ENCODE measurements around the gene IMMP2L.

IMMP2L gene

GRCh38 chr7:111238886-111239285 lies 323.4 kb downstream of the IMMP2L start:
- H3K27me3 Mint-ChIP-seq, result no peaks in the 10 kb centered on the region

GRCh38 chr7:111235709-111236108 lies 326.6 kb downstream of the IMMP2L start:
- Mint-ChIP-seq H3K27ac (no peak overlapping the region), H3K27me3 (no peaks in the 10 kb centered on the region), H3K9me3 (no peaks in the 10 kb centered on the region), H3K4me3 (no peak overlapping the region), H3K4me1 (peaks cover 25% of the 10 kb centered on the region)
- ATAC-seq (no peak), DNase-seq (no peak)

More at GRCh38 chr7:111238886-111239285, 323.4 kb downstream of the IMMP2L start:
- DNase-seq (no peak), ATAC-seq (no peak)
- Mint-ChIP-seq H3K4me3 (no peak overlapping the region), H3K4me1 (peaks cover 16% of the 10 kb centered on the region), H3K9me3 (no peaks in the 10 kb centered on the region), H3K27ac (no peak overlapping the region)

GRCh38 chr7:111232249-111233084 lies 329.8 kb downstream of the IMMP2L start:
- ATAC-seq (peak; percentile 95), DNase-seq (no peak)
- Mint-ChIP-seq H3K4me1 (peaks cover 19% of the 10 kb centered on the region), H3K9me3 (no peaks in the 10 kb centered on the region), H3K27ac (peak overlapping the region in 1 of 2 donors; percentile 76), H3K4me3 (peak overlapping the region; percentile 7 to 49), H3K27me3 (no peaks in the 10 kb centered on the region)

- no peaks in the 10 kb centered on the region for H3K27me3 Mint-ChIP-seq
- ATAC-seq, result no peak
- H3K4me1 Mint-ChIP-seq, result peaks cover 16% of the 10 kb centered on the region
- H3K27ac Mint-ChIP-seq, result no peak overlapping the region
- no peak overlapping the region for H3K4me3 Mint-ChIP-seq
- DNase-seq, result no peak
- H3K9me3 Mint-ChIP-seq, result no peaks in the 10 kb centered on the region
These were observed 332.4 kb downstream of the IMMP2L start for GRCh38 chr7:111229916-111230315.

- Mint-ChIP-seq H3K27ac (no peak overlapping the region), H3K9me3 (no peaks in the 10 kb centered on the region), H3K4me3 (no peak overlapping the region), H3K4me1 (peaks cover 16% of the 10 kb centered on the region), H3K27me3 (no peaks in the 10 kb centered on the region)
- DNase-seq (no peak), ATAC-seq (no peak)
These were observed 333.0 kb downstream of the IMMP2L start for GRCh38 chr7:111229181-111229740.

- Mint-ChIP-seq H3K4me1 (peaks cover 16% of the 10 kb centered on the region), H3K9me3 (no peaks in the 10 kb centered on the region), H3K27ac (no peak overlapping the region), H3K4me3 (no peak overlapping the region), H3K27me3 (no peaks in the 10 kb centered on the region)
- no peak for DNase-seq
- ATAC-seq, result no peak
These were observed 333.9 kb downstream of the IMMP2L start for GRCh38 chr7:111228437-111228836.

GRCh38 chr7:111226800-111227199 lies 335.5 kb downstream of the IMMP2L start:
- Mint-ChIP-seq H3K27me3 (no peaks in the 10 kb centered on the region), H3K4me3 (no peak overlapping the region), H3K9me3 (no peaks in the 10 kb centered on the region), H3K27ac (no peak overlapping the region), H3K4me1 (peaks cover 6% of the 10 kb centered on the region)
- DNase-seq, result no peak
- ATAC-seq, result no peak

- H3K4me1 Mint-ChIP-seq, result peaks cover 6% of the 10 kb centered on the region
- H3K27me3 Mint-ChIP-seq, result no peaks in the 10 kb centered on the region
- no peak overlapping the region for H3K4me3 Mint-ChIP-seq
- DNase-seq, result no peak
- ATAC-seq, result no peak
- no peaks in the 10 kb centered on the region for H3K9me3 Mint-ChIP-seq
- no peak overlapping the region for H3K27ac Mint-ChIP-seq
These were observed 337.7 kb downstream of the IMMP2L start for GRCh38 chr7:111224354-111225231.

- Mint-ChIP-seq H3K9me3 (no peaks in the 10 kb centered on the region), H3K27ac (no peak overlapping the region), H3K27me3 (no peaks in the 10 kb centered on the region), H3K4me3 (no peak overlapping the region), H3K4me1 (peaks cover 6% of the 10 kb centered on the region)
- no peak for ATAC-seq
- DNase-seq, result no peak
These were observed 338.5 kb downstream of the IMMP2L start for GRCh38 chr7:111223802-111224253.

- ATAC-seq (no peak), DNase-seq (no peak)
- Mint-ChIP-seq H3K9me3 (peaks cover 0 to 5% of the 10 kb centered on the region in 2 donors), H3K27me3 (no peaks in the 10 kb centered on the region), H3K27ac (peak overlapping the region in 1 of 2 donors; percentile 27), H3K4me1 (no peaks in the 10 kb centered on the region), H3K4me3 (no peak overlapping the region)
These were observed 346.7 kb downstream of the IMMP2L start for GRCh38 chr7:111215550-111215949.

- H3K9me3 Mint-ChIP-seq, result peaks cover 0 to 5% of the 10 kb centered on the region in 2 donors
- H3K27ac Mint-ChIP-seq, result no peak overlapping the region
- no peak overlapping the region for H3K4me3 Mint-ChIP-seq
- no peaks in the 10 kb centered on the region for H3K4me1 Mint-ChIP-seq
- DNase-seq (no peak), ATAC-seq (no peak)
- no peaks in the 10 kb centered on the region for H3K27me3 Mint-ChIP-seq
These were observed 349.3 kb downstream of the IMMP2L start for GRCh38 chr7:111212857-111213523.

- Mint-ChIP-seq H3K9me3 (peaks cover 0 to 5% of the 10 kb centered on the region in 2 donors), H3K4me3 (no peak overlapping the region), H3K27me3 (no peaks in the 10 kb centered on the region), H3K4me1 (no peaks in the 10 kb centered on the region), H3K27ac (peak overlapping the region in 1 of 2 donors; percentile 5)
- no peak for DNase-seq
- no peak for ATAC-seq
These were observed 351.3 kb downstream of the IMMP2L start for GRCh38 chr7:111210996-111211395.

- Mint-ChIP-seq H3K27me3 (no peaks in the 10 kb centered on the region), H3K27ac (peak overlapping the region; percentile 7 to 38), H3K9me3 (peaks cover 0 to 5% of the 10 kb centered on the region in 2 donors), H3K4me3 (no peak overlapping the region), H3K4me1 (no peaks in the 10 kb centered on the region)
- DNase-seq (no peak), ATAC-seq (no peak)
These were observed 352.2 kb downstream of the IMMP2L start for GRCh38 chr7:111210043-111210442.

GRCh38 chr7:111205251-111205650 lies 357.0 kb downstream of the IMMP2L start:
- Mint-ChIP-seq H3K4me3 (no peak overlapping the region), H3K27ac (no peak overlapping the region), H3K27me3 (no peaks in the 10 kb centered on the region), H3K9me3 (peaks cover 0 to 8% of the 10 kb centered on the region in 2 donors), H3K4me1 (no peaks in the 10 kb centered on the region)
- no peak for DNase-seq
- ATAC-seq, result no peak

GRCh38 chr7:111202321-111202720 lies 360.0 kb downstream of the IMMP2L start:
- no peaks in the 10 kb centered on the region for H3K27me3 Mint-ChIP-seq
- H3K4me3 Mint-ChIP-seq, result no peak overlapping the region
- no peak for ATAC-seq

More at GRCh38 chr7:111202321-111202720, 360.0 kb downstream of the IMMP2L start:
- no peak for DNase-seq
- Mint-ChIP-seq H3K27ac (no peak overlapping the region), H3K4me1 (peaks cover 10% of the 10 kb centered on the region), H3K9me3 (peaks cover 4 to 8% of the 10 kb centered on the region in 2 donors)
